Measurements from ENCODE around the gene UBE3D.
"Not testable (repeated sequence)": the region's sequence is repeated elsewhere in the genome, so short reads cannot be mapped to it uniquely, and the experiment has no call there.

Gene UBE3D

DNA sequence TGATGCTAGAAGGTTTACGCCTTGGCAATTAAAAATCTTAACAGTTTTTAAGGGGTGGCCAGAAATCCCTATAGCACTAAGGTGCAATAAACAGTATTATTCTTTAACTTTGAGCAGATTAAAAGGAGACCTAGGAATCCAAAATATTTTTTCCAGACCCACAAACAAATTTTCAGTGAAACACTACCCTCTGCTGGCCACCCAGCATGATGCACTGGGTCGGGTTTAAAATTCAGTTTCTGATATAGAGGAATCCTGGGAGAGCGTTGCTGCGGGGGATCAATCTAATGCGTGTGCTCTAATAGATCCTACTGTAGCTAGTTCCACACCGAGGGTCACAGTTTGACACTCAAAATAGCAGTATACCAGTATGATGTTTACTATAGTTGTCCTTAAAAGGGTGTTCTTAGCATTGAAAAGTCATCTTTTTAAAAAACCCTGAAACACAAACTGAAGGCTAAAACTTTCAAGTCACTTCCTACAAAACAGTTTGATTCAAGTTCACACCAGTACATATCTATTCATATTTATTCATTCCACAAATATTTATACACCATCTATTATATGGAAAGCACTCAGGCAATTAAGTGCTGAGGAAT lies 10.2 kb downstream of the UBE3D start:
- peak; percentile 40 for DNase-seq (ENCODE audit: low spot score)

DNA sequence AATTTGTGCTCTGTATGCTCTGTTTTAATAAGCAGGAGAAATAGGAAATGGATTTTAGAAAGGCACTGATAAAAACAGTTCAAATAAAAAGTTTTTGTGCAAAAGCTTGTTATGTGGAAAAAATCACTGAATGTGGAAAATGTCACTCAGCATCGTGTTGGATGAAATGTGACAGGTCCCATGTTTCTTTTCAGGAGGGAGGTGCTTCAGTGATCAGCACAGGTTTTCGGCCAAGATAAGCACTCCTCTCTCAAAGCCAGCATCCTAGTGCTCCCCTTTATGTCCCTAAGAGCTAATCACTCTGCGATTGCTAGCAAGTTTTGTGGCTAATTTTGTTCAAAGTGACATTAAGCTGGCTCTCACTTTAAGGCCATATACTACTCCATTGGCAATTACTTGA lies 12.0 kb downstream of the UBE3D start:
- peak; percentile 75 for DNase-seq (ENCODE audit: low spot score)

DNA sequence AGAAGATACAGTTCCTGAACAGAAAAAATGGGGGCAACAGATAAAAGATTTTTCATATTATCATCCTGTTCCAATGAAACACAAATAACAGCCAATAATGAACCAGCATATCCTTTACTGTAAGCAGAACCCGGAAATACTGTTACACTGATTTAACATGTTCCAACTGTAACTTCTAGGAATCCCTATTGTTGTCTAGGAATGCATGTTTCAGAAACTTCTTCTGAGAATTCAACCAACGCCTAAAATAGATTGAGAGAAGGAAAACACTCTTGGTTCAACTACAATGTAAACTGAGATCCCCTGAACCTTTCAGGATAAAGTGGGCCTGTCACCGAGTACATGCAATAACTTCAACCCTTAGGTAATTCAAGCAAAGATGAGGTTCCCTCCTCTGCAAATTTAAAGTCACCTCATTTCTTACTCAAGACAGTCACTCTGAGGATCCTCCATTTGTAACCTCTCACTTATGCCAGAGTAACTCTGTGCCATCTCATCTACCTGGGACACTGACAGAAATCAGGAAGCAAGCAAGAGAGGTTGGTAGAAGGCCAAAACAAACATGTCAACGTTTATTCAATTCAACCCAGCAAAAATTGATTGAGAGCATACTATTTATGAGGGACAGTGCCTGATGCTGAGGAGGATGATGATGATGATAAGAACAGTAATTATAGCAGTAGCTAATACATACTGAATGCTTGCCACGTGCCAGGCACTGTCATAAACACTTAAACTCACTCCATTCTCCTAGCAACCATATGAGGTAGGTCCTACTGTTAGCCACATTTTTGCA lies 14.1 kb downstream of the UBE3D start:
- DNase-seq (ENCODE audit: low spot score): peak; percentile 42

DNA sequence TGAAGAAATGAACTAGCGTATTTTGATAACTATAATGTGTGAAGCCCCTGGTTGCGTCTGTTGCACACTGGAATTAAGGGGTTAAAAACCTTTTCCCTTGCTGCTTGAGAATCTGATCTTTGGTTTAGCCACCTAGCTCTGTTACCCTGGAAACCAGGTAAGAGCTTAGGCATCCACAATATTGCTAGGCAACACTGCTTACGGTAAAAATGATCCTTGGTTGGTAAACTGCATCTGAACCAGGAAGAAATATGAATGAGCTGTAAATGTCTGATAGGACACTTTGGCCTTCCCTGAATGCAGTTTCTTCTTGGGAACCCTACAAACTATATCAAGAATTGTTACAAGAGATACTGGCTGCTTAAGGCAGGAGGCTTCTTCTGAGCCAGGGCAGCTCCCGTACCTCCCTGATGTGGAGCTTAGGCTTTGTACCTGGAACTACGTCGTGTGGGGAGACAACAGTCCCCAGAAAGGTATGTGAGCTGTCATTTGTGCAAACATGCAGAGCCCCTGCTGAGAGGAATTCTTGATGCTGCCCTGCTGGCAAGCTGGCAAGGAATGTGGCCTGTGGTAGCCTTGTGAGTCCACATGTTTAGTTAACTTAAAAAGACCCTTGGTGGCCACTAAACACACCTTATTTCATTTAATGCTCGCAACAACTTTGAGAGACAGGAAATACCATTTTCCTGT lies 18.4 kb downstream of the UBE3D start:
- no peak for DNase-seq (ENCODE audit: low spot score)

DNA sequence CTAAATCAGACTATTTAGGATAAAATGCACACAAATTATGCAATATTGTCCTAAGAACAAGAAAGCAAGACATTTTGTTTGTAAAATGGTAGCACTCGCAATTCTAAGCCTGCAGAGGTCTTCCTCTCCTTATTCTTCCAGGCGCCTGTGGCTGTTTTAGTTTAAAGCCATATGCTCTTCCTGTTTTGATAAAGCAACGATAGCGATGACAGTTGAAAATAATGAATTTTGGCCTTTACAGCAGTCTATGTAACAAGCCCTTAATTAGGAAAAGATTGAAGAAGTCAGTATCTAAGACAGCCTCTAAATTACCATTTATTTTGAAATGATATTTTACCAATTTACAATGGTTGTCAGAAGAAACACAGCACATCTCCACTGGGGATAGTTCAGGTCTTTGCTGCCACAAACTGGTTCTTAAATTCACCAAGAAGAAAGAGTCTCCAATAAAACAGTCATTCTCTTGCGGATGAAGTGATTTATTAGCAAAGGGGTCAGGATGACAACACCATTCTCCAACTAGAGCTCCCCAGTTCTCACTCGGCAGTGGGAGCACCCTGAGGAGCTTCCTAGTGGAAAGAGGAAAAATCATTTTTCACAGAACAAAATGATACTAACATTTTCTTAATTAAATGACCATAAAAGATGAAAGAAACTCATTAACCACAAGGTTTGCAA lies 21.4 kb downstream of the UBE3D start:
- DNase-seq (ENCODE audit: low spot score): peak; percentile 73

DNA sequence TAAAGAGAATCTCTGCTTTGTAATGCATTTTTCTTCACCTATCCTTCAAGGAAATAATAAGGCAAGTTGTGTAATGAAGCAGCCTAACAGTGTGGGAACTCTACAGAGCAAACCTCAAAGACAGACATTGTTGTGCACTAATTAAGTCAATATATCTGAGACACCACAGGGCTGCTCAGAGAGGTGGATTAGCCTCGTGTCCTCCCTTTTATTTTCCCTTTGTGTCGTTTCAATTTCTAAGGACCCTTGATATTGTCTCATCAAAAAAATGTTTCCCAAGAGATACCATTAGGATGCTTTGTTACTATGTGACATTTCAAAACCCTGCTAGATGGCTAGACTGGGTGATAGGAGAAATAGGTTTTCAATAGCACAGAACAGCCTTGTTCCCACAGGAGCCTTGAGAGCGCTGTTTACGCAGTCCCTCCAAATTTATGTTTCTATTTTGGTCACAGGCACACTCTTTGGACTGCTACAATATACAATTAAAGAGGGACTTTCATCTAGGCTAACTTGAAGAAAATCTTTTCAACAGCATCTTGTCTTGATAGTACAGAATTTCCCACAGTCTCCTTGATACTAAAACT lies 23.1 kb downstream of the UBE3D start:
- DNase-seq (ENCODE audit: low spot score): no peak

DNA sequence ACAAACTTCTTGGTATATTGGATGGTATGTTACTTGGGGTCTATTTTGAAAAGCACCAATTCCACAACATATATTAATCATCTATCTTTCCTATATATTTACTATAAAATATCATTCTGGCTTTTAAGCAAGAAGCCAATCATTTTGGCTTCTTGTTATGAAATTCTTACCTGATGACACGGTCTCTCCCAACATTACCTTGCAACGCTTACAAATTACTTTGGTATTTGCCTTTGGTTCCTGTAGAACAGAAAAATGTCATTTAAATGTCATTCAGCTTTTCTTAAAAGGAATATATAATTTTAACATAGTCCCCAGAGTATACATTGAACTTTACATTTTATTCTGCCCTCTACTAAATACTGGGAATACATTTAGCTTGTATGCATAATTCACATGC lies 27.4 kb downstream of the UBE3D start:
- DNase-seq (ENCODE audit: low spot score): no peak

DNA sequence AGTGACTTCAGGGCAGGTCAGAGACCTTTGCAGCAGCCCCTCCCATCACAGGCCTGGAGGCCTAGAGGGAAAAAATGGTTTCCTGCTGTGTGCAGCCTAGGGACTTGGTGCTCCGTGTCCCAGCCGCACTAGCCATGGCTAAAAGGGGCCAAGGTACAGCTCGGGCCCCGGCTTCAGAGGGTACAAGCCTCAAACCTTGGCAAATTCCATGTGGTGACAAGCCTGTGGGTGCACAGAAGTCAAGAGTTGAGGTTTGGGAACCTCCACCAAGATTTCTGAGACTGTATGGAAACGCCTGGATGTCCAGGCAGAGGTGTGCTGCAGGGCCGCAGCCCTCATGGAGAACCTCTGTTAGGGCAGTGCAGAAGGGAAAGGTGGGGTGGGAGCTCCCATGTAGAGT lies 34.0 kb downstream of the UBE3D start:
- DNase-seq (ENCODE audit: low spot score): no peak

DNA sequence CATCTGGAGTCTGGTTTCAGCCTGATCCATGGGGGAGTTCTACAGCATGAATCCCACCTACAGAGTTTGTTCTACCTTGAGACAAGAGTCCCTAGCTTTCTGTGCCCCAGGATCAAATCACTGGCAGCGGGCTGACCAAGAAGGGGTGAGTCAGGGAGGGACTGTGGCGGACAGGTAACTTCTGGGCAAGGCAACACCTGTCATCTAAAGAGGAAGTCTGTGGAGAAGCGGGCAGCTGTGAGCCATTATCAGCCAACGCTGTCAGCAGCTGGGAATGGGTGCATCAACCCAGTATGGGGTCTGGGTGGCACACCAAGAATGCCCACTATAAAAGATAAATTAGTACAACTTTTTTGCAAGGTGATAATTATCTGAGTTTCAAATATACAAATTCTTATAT lies 45.9 kb downstream of the UBE3D start:
- DNase-seq (ENCODE audit: low spot score): no peak

DNA sequence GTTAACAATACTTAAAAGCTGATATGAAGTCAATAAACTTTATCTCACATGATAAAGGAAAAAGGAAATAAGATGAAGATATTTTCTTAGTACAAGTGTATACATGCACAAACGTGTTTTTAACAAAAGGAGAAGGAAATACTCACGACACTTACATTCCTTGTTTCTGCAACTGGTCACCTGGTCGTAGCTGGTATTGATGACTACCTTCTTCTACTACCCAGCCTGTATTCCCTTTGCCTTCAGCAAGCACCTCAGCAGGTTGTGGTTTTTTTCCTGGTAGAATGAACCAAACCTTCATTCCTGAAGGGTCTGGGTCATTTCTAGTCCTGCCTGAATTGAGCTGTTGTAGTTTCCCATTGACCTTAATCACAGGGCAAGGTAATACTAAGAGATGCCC lies 54.5 kb downstream of the UBE3D start:
- DNase-seq (ENCODE audit: low spot score): not testable (repeated sequence)

DNA sequence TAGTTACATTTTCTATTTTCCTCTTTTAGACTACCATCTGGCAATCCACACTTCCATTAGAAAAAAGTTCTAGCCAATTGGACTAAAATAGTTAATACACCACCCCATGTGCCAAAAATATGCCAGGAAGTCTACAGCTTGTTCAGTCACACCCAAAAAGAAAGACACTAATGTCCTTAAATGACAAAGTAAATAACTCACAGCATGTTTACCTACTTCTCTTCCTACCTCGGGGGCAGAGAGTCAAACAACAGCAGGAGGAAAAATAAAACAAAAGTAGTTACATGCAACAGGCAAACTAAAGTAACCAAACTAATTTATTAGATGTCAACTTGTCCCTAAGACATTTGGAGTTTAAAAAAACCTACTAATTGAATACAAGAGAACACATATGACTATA lies 57.0 kb downstream of the UBE3D start:
- DNase-seq (ENCODE audit: low spot score): no peak

DNA sequence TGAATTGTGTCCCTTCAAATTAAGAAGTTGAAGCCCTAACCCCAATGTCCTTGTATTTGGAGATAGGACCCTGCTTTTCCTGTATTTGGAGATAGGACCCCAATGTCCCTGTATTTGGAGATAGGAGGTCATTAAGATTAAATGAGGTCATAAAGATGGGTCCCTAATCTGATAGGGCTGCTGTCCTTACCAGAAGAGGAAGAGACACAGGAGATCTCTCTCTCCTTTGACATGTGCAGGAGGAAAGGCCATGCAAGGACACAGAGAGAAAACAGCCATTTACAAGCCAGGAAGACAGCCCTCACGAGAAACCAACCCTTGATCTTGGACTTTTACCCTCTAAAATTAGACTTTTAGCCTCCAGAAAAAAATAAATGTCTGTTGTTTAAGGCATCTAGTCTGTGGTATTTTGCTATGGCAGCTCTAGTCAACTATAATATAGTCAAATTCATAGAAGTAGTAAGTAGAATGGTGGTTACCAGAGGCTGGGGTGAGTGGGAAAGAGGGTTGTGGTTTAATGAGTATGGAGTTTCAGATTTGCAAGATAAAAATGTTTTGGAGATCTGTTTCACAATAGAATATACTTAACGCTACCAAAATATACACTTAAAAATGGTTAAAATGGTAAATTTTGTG lies 59.3 kb downstream of the UBE3D start:
- DNase-seq (ENCODE audit: low spot score): no peak

DNA sequence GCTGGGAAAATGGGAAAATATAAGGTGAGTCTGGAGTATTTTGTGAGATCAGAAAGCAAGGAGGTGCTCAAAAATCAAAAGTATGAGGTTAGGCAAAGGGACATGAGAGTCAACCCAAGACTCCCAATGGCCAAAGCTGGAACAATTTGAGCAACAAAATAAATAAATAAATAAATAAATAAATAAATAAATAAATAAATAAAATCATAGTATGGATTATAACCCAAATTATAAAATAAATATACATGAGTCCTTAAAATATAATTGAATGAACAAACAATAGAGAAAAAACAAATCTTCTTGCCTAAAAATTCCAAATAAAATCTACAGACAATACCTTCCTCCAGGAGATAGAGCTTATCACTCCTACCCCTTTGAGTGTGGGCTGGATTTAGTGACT lies 69.5 kb downstream of the UBE3D start:
- no peak for DNase-seq (ENCODE audit: low spot score)

DNA sequence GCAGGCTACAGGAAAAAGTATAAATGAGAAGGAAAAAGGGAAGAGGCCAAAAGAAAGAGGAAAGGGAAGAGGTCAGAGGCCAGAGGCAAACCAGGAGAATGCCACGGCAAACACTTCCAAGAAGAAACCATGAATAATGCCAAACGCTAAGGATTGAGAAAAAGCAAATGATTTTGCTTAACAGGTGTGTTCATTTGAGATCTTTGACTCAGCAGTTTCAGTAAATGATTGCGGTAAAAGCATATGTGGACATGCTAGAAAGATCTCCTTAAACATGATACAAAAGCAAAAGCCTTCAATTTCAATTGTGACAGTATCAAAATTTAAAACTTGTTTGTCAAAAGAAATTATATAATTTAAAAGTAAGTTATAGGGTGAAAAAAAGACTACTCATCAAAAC lies 70.6 kb downstream of the UBE3D start:
- DNase-seq (ENCODE audit: low spot score): no peak

DNA sequence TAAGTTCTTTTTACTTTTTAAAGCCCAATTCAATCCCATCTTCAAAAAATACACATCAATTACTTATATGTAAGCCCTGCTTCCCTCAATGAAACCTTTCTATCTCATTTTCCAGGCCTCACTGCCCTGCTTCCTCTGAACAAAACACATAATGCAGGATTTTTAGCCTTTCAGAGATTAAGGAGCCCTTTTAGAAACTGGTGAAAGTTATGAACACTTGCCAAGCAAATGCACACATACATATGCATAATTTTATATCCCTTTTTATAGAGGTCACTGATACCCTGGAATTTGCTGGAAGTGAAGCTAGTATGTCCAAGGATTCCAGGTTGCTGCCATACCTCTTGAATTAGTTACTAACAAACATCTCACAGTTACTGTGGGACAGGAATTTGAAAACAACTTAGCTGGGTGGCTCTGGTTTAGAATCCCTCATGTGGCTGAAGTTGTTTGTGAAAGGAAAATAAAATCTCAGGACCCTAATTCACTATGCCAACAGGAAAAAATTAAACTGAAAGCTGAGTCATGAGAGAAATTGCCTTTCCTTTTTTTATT lies 75.8 kb downstream of the UBE3D start:
- no peak for DNase-seq (ENCODE audit: low spot score)

DNA sequence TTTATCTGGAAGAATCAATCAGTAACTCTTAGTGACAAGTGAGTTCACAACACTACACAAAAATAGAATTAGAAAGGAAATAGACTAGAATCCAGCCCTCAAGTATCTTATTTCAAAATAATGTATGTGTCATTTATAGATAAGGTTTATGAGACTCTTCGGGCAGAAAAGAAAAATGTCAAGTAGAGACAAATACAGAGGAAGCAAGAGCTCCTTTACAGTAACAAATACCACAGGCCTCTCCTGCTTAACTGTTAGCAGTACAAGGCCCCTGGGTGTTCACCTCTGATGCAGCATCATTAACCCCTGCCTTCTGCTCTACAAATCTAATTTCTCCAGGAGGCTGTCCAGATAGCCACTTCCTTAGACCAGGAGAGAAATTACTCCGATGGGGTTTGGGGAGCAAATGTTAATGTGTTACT lies 76.7 kb downstream of the UBE3D start:
- peak; percentile 39 for DNase-seq (ENCODE audit: low spot score)

DNA sequence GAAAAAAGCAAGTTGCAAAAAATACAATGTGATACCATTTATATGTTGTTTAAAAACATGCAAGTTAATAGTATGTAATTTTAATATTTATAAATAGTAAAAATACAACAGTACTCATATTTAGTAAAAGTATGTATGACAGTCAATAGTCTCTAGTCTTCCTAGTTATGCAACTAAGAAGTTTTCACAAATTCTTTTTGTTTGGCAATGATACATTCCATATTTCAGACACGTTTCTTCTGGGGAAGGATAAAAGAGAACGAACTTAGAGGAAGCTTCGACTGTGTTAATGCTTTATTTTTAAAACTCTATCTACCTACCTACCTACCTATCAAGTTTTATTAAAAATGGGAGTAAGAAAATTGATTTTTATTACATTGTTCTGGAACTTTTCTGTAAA lies 77.7 kb downstream of the UBE3D start:
- DNase-seq (ENCODE audit: low spot score): no peak

DNA sequence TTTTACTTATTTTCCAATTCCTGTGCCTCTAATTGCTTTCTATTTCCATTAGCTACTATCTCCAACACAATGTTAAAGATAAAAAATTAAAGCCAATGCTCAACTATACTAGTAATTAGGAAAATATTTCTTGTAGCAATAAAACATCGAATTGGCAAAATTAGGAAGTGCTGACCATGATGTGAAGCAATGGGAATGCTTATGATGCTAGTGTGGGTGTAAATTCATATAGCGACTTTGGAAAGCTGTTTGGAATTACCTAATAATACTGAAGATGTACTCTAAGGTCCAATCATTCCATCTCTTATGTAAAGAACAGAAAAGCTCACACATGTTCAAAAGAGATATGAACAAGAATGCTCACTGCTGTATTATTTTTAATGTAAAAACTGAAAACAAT lies 78.2 kb downstream of the UBE3D start:
- DNase-seq (ENCODE audit: low spot score): no peak

DNA sequence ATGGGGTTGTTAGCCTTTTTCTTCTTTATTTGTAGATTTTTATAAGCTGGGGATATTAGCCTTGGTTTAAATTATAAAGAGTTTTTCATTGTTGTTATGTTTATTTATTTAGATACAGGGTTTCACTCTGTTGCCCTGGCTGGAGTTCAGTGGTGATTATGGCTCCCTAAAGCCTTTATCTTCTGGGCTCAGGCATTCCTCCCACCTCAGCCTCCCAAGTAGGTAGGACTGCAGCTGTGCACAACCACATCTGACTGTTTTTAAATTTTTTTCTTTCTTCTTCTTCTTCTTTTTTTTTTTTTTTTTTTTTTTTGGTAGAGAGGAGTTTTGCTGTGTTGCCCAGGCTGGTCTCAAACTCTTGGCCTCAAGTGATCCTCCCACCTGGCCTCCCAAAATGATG lies 80.9 kb downstream of the UBE3D start:
- no peak for DNase-seq (ENCODE audit: low spot score)

DNA sequence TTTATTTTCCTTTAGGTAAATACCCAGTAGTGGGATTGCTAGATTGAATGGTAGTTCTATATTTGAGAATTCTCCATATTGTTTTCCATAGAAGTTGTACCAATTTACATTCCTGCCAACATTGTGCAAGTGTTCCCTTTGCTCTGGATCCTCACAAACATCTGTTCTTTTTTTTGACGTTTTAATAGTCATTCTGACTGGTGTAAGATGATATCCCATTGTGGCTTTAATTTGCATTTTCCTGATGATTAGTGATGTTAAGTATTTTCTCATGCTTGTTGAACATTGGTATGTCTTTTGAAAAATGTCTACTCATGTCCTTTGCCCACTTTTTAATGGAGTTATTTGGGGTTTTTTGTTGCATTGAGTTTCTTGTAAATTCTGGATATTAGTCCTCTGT lies 85.6 kb downstream of the UBE3D start:
- DNase-seq (ENCODE audit: low spot score): no peak

DNA sequence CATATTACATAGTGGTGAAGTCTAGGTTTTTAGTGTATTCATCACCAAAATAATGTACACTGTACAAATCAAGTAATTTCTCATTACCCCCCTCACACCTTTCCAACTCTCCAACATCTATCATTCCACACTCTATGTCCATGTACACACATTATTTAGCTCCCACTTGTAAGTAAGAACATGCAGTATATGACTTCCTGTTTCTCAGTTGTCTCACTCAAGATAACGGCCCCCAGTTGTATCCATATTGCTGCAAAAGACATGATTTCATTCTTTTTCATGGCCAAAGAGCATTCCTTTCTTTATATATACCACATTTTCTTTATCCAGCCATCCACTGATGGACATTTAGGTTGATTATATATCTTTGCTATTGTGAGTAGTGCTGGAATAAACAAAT lies 86.0 kb downstream of the UBE3D start:
- no peak for DNase-seq (ENCODE audit: low spot score)
